ENCODE measurements around the gene AGBL4. TPM values are rescaled to one million over a fixed set of nuclear protein-coding genes. Genes with fewer than 3 reads are reported as not detected.

The AGBL4 gene
- total and polyA plus RNA-seq, 9 of the 15 experiments (the other 6 are each of a cell fraction or from before 2014, with no cell fraction given), result 0.11 TPM; not detected in 7

DNA sequence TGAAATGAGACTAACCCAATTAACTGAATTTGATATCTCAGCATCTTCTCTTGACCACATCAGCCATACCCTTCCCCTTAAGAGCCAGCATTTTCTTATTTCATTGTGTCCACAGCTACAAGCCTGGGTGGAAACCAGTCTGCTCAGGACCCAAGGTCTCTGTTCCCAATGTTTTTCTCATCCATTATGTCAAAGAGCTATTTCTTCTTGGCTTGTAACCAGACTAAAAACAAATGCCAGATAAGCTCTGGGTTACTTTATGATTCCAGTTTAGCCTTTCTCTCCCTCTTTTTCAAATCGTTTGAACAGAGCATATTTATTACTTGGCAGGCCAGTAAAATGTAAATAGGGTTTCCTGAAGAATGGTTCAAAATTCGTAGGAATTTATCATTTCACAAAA is 1442.5 kb downstream of the AGBL4 start:
- TF ChIP-seq, protein P1, sequence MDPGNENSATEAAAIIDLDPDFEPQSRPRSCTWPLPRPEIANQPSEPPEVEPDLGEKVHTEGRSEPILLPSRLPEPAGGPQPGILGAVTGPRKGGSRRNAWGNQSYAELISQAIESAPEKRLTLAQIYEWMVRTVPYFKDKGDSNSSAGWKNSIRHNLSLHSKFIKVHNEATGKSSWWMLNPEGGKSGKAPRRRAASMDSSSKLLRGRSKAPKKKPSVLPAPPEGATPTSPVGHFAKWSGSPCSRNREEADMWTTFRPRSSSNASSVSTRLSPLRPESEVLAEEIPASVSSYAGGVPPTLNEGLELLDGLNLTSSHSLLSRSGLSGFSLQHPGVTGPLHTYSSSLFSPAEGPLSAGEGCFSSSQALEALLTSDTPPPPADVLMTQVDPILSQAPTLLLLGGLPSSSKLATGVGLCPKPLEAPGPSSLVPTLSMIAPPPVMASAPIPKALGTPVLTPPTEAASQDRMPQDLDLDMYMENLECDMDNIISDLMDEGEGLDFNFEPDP (CRISPR knock-in tag; IDR thresholded peaks at IDR 0.05), result no peak
- TF ChIP-seq ZNF436 (CRISPR knock-in tag; IDR thresholded peaks at IDR 0.05) (no peak), PHB2 (IDR thresholded peaks at IDR 0.05; ENCODE audit: low read depth) (no peak), RBM17 (IDR thresholded peaks at IDR 0.05; ENCODE audit: borderline replicate concordance, low read depth, low read length) (no peak), TCF3 (CRISPR knock-in tag; IDR thresholded peaks at IDR 0.05) (no peak), ZNF717 (CRISPR knock-in tag; IDR thresholded peaks at IDR 0.05) (no peak), PHB (CRISPR knock-in tag; IDR thresholded peaks at IDR 0.05) (no peak), KLF16 (IDR thresholded peaks at IDR 0.05) (no peak), ZNF165 (CRISPR knock-in tag; IDR thresholded peaks at IDR 0.05; ENCODE audit: borderline replicate concordance) (no peak), NBN (IDR thresholded peaks at IDR 0.05; ENCODE audit: low read depth) (no peak), FOSL1 (tag; conservative IDR thresholded peaks at IDR 0.05) (no peak), STAG1 (CRISPR knock-in tag; IDR thresholded peaks at IDR 0.05; ENCODE audit: borderline replicate concordance) (no peak), ZNF551 (CRISPR knock-in tag; IDR thresholded peaks at IDR 0.05) (no peak), HNRNPLL (IDR thresholded peaks at IDR 0.05; ENCODE audit: low read depth, low read length, poor library complexity, severe bottlenecking) (no peak), SMARCA5 (IDR thresholded peaks at IDR 0.05) (no peak), FOS (IDR thresholded peaks at IDR 0.05; ENCODE audit: extremely low read depth, insufficient read length) (no peak), SAFB2 (IDR thresholded peaks at IDR 0.05; ENCODE audit: borderline replicate concordance, low read depth, low read length, severe bottlenecking) (no peak)
- POLR2A ChIA-PET, result no interaction called here
- in situ Hi-C loops (cut with MboI) (no loop called here), intact Hi-C loops (cut with micrococcal nuclease) (no loop called here)
- Histone ChIP-seq H3K4me3 (no peak overlapping the region), H3K9me1 (ENCODE audit: control insufficient read depth, insufficient read depth, low read length) (no peaks in the 10 kb centered on the region), H3K9me3 (replicated peaks; ENCODE audit: control insufficient read depth, insufficient read depth, low read depth, low read length) (no peaks in the 10 kb centered on the region; the same call in 1 of the 2 replicates), H3K36me3 (ENCODE audit: control insufficient read depth, insufficient read depth, low read length) (no peaks in the 10 kb centered on the region), H3K4me2 (ENCODE audit: insufficient read depth, low read length) (no peak overlapping the region), H3K79me2 (ENCODE audit: control insufficient read depth, insufficient read depth, low read length) (no peaks in the 10 kb centered on the region), H2AFZ (ENCODE audit: low read depth, low read length) (no peak overlapping the region), H3K4me1 (replicated peaks in 1 of 2; ENCODE audit: control insufficient read depth in 2 of 2, insufficient read depth in 2 of 2, low read length in 2 of 2) (no peaks in the 10 kb centered on the region), H3K9ac (ENCODE audit: insufficient read depth in 1 of 2, low read depth in 2 of 2, low read length in 2 of 2) (no peak overlapping the region), H3K27ac (ENCODE audit: extremely low read depth, low read depth, low read length) (no peak overlapping the region), H4K20me1 (replicated peaks; ENCODE audit: control insufficient read depth, insufficient read depth, low read length) (no peaks in the 10 kb centered on the region), H3K27me3 (ENCODE audit: control insufficient read depth in 2 of 2, insufficient read depth in 2 of 2, low read length in 2 of 2) (no peaks in the 10 kb centered on the region)
- BruUV-seq (replicated peaks), result no TSS peak
- no peak for FAIRE-seq
- no peak for ATAC-seq
- DNase-seq (ENCODE audit: extremely low read depth in 1 of 4, low spot score in 3 of 4), result no peak
- 0% methylated on average over 2 of the region's 2 CpGs for WGBS (ENCODE audit: insufficient coverage, low coverage, missing lambda C conversion rate)
- CTCF ChIA-PET (ENCODE audit: low intra/inter-chr PET ratio), result no interaction called here
